ENCODE measurements around the gene MIEN1.
"Not testable (repeated sequence)": the region's sequence is repeated elsewhere in the genome, so short reads cannot be mapped to it uniquely, and the experiment has no call there.

The MIEN1 gene

DNA sequence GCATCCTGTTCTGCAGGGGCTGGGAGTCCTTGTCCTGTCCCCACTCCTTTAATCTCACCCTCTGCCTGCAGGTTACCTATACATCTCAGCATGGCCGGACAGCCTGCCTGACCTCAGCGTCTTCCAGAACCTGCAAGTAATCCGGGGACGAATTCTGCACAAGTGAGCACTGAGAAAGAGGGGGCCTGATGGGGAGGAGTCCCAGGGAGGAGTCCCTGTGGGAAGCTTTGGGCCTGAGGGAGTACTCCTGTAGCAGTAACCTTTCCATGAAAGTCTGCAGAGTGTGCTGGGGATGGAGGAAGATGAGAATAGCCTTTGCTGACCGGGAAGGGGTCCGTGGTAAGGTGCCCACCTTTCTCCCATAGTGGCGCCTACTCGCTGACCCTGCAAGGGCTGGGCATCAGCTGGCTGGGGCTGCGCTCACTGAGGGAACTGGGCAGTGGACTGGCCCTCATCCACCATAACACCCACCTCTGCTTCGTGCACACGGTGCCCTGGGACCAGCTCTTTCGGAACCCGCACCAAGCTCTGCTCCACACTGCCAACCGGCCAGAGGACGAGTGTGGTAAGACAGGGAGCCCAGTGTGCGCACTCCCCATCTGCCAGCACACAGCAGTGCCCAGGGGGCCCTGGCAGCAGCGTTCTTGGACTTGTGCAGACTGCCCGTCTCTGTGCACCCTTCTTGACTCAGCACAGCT is 14.8 kb downstream of the MIEN1 start:
- DNase-seq, result no peak

DNA sequence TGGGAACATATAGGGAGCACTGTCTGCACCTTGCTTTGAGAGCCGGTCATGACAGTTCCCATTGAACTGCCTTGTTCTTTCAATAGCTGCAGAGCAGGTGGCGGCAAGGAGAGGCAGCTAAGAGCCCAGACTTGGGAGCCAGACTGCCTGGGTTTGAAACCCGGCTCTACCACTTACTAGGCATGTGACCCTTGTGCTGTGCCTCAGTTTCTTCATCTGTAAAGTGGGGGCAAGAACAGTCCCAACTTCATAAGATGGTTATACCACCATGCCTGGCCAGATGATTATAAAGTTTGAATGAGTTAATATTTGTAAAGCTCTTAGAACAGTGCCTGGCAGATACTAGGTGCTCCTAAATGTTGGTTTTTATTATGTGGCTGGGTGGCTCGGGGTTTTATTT is 16.1 kb downstream of the MIEN1 start:
- no peak for DNase-seq

DNA sequence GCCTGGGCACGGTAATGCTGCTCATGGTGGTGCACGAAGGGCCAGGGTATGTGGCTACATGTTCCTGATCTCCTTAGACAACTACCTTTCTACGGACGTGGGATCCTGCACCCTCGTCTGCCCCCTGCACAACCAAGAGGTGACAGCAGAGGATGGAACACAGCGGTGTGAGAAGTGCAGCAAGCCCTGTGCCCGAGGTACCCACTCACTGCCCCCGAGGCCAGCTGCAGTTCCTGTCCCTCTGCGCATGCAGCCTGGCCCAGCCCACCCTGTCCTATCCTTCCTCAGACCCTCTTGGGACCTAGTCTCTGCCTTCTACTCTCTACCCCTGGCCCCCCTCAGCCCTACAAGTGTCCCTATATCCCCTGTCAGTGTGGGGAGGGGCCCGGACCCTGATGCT is 18.5 kb downstream of the MIEN1 start:
- DNase-seq, result no peak

DNA sequence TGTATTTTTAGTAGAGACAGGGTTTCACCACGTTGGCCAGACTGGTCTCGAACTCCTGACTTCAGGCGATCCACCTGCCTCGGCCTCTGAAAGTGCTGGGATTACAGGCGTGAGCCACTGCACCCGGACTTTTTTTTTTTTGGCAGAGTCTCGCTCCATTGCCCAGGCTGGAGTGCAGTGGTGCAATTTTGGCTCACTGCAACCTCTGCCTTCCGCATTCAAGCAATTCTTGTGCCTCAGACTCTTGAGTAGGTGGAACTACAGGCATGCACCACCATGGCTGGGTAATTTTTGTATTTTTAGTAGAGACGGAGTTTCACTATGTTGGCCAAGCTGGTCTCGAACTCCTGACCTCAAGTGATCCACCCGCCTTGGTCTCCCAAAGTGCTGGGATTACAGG is 19.3 kb downstream of the MIEN1 start:
- DNase-seq, result not testable (repeated sequence)

DNA sequence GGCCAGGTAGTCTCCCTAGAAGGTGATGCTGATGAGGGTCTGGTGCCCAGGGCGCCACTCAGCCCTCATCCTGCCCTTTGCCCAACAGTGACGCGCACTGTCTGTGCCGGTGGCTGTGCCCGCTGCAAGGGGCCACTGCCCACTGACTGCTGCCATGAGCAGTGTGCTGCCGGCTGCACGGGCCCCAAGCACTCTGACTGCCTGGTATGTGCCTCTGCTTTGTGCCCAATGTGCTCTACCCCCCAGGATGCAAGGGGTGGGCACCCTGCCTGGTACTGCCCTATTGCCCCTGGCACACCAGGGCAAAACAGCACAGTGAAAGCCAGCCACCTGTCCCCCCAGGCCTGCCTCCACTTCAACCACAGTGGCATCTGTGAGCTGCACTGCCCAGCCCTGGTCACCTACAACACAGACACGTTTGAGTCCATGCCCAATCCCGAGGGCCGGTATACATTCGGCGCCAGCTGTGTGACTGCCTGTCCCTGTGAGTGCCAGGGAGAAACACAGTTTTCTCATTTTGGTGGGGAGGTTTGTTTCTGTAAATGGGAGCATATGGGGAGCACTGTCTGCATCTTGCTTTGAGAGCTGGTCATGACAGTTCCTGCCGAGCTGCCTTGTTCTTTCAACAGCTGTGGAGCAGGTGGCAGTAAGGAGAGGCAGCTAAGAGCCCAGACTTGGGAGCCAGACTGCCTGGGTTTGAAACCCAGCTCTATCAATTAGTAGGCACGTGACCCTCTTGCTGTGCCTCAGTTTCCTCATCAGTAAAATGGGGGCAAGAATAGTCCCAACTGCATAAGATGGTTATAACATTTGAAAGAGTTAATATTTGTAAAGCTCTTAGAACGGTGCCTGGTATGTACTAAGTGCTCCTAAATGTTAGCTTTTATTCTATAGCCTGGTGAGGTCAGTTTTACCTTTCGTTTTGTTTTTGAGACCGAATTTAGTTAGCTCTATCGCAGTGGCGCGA is 20.1 kb downstream of the MIEN1 start:
- DNase-seq, result no peak

DNA sequence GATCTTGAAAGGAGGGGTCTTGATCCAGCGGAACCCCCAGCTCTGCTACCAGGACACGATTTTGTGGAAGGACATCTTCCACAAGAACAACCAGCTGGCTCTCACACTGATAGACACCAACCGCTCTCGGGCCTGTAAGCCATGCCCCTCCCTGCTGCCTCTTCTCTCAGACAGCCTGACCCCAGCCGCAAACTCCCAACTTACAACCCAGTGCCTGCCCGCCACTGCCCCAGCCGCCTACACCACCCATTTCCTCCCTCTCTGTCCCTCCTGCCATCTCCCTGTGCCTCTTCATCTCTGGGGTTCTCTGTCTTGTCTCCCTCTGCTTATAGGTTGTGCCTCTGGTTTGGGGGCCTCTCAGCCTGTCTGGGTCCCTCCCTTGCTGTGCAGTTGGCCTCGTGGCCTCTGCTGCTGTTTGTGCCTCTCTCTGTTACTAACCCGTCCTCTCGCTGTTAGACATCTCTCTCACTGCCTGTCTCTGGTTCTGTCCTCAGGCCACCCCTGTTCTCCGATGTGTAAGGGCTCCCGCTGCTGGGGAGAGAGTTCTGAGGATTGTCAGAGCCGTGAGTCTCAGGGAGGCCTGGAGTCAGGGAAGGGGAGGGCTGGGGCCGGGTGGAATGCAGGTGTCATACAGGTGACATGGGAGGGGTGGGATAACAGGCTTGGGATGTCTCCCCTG is 20.9 kb downstream of the MIEN1 start:
- no peak for DNase-seq

DNA sequence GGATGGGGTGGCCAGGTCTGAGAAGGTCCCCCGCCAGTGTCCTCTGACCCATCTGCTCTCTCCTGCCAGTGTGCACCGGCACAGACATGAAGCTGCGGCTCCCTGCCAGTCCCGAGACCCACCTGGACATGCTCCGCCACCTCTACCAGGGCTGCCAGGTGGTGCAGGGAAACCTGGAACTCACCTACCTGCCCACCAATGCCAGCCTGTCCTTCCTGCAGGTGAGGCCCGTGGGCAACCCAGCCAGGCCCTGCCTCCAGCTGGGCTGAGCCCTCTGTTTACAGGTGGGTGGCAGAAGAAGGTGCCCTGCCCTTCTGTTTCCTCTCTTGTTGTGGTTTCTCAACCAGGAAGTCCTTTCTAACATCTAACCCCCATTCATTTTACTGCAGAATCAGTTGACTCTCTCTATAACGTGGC is 23.4 kb downstream of the MIEN1 start:
- DNase-seq, result no peak

DNA sequence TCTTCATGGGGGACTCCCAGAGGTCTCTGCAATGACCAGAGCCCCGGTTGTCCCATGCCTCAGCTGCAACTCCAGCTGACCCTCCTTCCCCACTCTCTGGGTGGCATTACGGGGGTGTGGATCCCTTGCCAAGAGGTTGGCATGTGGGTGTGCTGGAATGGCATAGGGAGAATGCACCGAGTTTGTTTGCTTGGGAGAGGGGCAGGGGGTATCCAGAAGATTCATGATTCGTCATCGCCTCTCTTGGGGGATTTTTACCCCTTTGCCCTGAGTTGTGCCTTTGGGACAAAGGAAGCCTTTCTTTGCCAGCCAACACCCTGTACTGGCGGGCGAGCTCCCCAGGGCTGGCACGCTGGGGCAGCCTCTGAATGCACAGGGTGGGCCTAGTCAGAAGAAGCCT is 23.9 kb downstream of the MIEN1 start:
- no peak for DNase-seq

DNA sequence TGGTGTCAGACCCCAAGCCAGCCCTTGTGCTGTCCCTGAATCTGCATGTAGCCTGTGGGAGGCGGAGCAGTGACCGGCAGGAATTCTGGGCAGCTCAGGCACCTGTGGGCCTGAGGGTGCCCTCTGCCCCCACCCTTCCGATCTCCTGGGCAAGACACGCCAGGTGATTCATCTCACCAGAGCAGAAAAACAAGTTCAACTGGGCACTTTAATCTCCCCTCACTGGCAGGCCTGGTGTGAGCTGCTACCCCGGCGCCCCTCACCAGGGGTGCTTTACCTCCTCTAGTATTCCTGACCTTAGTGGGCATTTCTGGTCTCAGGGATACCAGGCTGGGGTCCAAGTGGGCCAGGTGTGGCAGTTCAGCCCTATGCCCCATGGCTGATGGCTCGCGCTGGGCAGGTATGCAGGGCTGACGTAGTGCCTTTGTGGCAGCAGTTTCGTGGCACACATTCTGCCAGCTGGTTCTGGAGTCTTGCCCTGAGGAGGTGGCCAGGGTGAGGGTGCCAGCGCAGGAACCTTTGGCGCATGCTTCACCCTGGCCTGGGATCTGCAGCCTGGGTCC is 24.5 kb downstream of the MIEN1 start:
- peak in 2 of 3 experiments; percentile 50 to 73 for DNase-seq

DNA sequence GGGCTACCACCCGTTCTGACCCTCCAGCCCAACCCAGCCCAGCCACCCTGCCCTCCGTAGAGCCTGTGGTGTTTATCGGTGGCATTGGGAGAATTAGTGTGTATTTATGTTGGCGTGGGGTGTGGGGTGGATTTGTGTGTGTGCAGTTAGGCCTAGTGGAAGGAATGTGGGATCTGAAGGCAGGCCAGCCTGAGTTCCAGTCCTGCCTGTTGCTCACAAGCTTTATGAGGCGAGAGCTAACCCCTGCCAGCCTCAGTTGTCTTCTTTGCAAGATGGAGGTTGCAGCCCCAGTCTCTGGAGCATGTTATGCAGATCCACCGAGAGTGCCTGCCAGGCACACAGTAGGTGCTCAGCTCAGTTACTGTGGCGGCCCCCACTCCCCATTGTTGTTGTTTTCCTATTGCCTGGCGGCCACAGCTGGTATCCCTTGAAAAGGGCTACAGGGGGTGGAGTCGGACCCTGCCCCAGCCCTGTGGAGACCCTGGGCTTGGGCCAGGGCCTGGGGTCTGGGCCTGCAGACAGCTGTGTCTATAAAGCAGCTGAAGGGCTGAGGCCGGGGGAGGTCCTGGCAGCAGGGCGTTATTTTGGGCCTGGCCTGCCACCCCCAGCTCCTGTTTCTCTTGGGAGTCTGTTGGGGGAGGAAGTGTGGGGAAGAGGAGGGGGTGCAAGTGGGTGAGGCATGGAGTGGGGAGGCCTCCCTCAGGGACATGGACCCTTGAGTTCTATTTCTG is 25.3 kb downstream of the MIEN1 start:
- no peak for DNase-seq

DNA sequence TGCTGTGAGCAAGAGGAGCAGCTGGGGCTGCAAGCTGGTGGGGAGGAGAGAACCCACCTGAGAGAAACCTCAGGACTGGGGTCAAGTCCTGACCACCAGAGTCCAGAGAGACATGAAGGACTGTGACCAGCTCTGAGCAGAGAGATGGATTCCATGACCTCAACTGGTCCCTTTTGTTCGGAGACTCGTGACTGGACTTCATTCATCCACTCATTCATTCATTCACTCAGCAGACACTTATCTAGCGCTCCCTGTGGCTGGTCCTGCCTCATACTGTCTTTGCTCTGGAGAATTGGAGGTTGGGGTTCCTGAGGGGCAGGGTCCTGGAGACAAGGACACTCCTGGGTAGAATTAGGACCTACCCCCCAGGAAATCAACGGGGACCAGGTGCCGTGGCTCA is 26.4 kb downstream of the MIEN1 start:
- DNase-seq, result no peak

DNA sequence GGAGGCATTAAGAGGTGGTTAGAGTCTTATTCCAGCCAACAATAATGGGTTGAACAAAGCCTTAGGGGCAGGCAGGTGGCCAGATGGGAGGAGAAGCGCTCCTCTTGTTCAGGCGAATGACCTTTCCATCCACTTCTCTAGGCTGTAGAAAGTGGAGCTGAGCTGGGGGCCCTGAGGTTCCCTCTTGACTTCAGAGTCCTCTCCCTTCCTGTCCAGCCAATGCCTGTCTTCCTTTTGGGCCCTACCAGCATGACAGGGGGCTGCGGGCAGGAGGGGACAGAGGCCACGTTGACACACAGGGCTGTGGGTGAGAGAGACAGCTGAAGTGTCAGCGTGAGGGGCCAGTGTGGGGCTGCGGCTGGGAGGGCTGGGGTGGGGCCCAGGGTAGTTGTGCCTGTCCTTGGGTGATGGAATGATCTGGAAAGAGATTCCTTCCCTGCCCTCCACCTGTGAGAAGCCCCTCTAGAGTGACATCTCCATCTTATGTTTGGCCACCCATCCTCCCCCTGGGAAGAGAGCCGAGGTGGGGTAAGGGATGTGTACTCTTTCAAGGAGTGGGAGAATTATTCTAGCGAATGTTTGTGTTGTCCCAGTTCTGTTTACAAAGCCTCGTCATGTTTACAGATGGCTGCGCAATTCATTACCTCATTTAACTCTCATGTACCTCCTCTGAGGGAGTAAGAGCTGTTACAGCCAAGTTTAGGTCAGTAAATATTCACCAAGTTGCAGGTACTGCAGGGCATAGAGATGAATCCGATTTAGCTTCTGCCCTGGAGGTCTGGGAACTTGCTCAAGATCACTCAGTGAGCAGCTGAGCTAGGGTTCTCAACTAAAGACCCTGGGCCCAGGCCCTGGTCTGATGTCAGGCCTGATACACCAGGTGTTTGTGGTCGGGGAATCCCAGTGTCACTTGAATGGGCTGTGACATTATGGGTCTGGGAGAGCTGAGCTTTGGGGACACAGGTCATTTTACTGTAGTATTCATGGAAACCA is 27.1 kb downstream of the MIEN1 start:
- DNase-seq, result peak in 1 of 3 experiments; percentile 10

DNA sequence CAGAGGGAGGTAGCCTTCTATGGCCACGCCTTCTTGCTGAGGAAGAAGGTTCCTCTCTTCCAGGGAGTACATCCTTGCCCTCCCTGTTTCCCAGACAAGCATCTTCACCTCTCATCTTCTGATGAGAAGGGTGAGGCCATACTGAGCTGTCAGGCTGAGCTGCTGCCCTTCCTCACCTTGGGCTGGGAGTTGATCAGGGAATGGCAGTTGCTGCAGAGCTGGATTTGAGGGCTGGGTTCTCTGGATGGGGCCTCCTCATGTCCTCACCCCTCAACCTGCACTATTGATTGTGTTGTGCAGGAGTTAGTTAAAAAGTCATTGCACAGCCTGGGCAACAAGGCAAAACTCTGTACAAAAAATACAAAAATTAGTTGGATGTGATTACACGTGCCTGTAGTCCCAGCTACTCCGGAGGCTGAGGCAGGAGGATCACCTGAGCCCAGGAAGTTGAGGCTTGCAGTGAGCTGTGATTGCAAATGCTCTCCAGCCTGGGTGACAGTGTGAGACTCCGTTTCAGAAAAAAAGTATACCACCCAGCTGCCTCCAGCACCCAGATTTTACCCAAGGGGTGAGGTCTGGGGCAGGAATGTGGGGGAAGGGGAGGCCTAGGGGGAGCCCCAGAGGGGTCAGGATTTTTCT is 28.4 kb downstream of the MIEN1 start:
- no peak for DNase-seq

DNA sequence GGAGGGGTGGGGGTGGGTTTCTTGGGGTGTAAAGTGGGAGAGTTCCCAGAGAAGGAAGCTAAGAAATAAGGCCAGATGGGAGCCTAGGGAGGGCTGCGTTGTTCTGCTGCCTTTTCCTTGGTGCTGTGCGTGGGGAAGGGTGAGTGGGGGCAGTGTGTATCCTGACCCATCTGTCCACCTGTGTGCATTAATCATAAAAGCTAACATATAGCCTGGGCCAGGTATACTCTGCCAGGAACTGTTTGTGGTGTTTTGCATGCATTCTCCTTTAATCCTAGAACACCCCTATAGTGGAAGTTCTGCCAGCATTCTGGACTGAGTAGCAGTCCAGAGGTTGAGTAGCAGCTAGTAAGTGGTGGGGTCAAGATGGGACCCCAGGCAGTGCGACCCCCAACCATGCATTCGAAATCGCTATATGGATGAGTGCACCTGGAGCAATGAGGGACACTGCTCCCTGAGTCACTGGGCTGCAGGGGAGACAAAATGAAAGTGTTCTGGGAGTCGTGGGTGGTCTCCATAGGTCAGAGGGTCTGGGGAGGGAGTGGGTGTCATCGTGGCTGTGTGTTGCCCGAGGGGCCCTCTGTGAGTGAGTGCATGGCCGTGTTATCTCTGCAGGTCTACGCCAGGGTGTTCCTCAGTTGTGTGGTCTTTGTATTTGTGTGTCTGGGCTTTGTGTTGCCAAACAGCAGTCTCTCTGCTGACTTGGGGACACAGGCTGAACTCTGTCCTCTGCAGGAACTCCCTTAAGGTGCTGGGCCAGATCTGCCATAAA is 29.1 kb downstream of the MIEN1 start:
- no peak for DNase-seq

DNA sequence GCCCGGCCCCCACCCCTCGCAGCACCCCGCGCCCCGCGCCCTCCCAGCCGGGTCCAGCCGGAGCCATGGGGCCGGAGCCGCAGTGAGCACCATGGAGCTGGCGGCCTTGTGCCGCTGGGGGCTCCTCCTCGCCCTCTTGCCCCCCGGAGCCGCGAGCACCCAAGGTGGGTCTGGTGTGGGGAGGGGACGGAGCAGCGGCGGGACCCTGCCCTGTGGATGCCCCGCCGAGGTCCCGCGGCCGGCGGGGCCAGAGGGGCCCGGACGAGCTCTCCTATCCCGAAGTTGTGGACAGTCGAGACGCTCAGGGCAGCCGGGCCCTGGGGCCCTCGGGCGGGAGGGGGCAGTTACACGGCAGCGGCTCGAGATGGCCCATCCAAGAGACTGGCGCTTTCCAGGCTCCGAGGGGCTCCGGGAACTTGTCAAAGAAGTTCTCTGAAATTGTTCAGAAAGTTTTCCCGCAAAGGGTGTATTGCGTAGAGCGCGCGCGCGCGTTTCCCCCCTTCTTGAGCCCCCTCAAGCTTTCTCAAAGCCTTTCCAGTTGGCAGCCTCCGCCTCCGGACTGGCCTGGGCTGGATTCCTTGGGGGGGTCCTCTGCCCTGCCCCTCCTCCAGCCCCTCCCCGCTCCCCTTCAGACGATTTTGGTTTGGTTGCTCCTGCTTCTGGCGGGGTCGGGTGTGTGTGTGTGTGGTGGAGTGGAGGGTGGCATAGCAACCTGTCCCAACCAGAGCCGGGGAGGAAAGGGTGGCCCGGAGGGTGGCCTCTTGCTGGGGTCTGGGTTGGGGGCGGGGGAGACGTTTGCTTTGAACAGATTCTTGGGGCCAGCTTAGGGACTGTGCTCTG is 30.0 kb downstream of the MIEN1 start:
- no peak for DNase-seq

DNA sequence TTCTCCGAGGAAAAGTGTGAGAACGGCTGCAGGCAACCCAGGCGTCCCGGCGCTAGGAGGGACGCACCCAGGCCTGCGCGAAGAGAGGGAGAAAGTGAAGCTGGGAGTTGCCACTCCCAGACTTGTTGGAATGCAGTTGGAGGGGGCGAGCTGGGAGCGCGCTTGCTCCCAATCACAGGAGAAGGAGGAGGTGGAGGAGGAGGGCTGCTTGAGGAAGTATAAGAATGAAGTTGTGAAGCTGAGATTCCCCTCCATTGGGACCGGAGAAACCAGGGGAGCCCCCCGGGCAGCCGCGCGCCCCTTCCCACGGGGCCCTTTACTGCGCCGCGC is 30.5 kb downstream of the MIEN1 start, which contains the start of gene ERBB2:
TSS of gene ERBB2 (plus strand) at position 247 of the 330 bp plus-strand sequence. CDS start 175 bp downstream, outside the sequence.
- DNase-seq, result no peak

DNA sequence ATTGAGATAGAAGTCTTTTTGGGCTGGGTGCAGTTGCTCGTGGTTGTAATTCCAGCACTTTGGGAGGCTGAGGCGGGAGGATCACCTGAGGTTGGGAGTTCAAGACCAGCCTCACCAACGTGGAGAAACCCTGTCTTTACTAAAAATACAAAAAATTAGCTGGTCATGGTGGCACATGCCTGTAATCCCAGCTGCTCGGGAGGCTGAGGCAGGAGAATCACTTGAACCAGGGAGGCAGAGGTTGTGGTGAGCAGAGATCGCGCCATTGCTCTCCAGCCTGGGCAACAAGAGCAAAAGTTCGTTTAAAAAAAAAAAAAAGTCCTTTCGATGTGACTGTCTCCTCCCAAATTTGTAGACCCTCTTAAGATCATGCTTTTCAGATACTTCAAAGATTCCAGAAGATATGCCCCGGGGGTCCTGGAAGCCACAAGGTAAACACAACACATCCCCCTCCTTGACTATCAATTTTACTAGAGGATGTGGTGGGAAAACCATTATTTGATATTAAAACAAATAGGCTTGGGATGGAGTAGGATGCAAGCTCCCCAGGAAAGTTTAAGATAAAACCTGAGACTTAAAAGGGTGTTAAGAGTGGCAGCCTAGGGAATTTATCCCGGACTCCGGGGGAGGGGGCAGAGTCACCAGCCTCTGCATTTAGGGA is 31.0 kb downstream of the MIEN1 start:
- not testable (repeated sequence) for DNase-seq

DNA sequence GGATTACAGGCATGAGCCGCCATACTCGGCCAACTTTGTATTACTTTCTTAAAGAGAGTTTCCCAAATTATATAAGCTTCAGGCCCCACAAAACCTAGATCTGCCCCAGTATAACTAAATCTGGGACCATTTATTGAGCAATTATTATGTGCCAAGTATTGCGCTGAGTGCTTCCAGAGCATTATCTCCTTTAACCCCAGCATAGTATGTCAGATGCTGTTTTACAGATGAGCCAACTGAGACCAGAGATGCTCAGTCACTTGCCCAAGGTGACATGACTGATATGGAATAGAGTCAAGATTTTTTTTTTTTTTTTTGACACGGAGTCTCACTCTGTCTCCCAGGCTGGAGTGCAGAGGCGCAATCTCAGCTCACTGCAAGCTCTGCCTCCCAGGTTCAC is 32.4 kb downstream of the MIEN1 start:
- DNase-seq, result no peak
